HG03571 (cell line): ENCODE measurements around the gene HNRNPA3.
"Not testable (repeated sequence)": the region's sequence is repeated elsewhere in the genome, so short reads cannot be mapped to it uniquely, and the experiment has no call there.

Experiments used
- ATAC-seq: cut with Tn5 transposase; IDR thresholded peaks from one replicate; pipeline ENCODE4 v1.9.1; 2021; ENCODE audit not compliant: unreplicated experiment

Gene HNRNPA3

GRCh38 chr2:177188482-177189469 lies 23.8 kb upstream of the HNRNPA3 start:
- ATAC-seq = no peak

- ATAC-seq = no peak
Measured at GRCh38 chr2:177190941-177191340, 21.7 kb upstream of the HNRNPA3 start.

- ATAC-seq = no peak
Measured at GRCh38 chr2:177192788-177193187, 19.8 kb upstream of the HNRNPA3 start.

GRCh38 chr2:177193240-177193639 lies 19.4 kb upstream of the HNRNPA3 start:
- ATAC-seq = no peak

- ATAC-seq = no peak
Measured at GRCh38 chr2:177195194-177195593, 17.4 kb upstream of the HNRNPA3 start.

- ATAC-seq = not testable (repeated sequence)
Measured at GRCh38 chr2:177200419-177200818, 12.2 kb upstream of the HNRNPA3 start.

GRCh38 chr2:177201919-177202346 lies 10.7 kb upstream of the HNRNPA3 start:
- ATAC-seq = no peak

GRCh38 chr2:177204417-177204816 lies 8.2 kb upstream of the HNRNPA3 start:
- no peak for ATAC-seq

- ATAC-seq = peak; percentile 60
Measured at GRCh38 chr2:177207101-177207500, 5.5 kb upstream of the HNRNPA3 start.

- no peak for ATAC-seq
Measured at GRCh38 chr2:177211169-177211568, 1.4 kb upstream of the HNRNPA3 start.

GRCh38 chr2:177211576-177212105 lies 953 bp upstream of the HNRNPA3 start:
- no peak for ATAC-seq

GRCh38 chr2:177212891-177213856 lies 580 bp downstream of the HNRNPA3 start:
- ATAC-seq = peak; percentile 51

GRCh38 chr2:177217247-177217843 lies 4.8 kb downstream of the HNRNPA3 start:
- no peak for ATAC-seq

- ATAC-seq = not testable (repeated sequence)
Measured at GRCh38 chr2:177219787-177220186, 7.2 kb downstream of the HNRNPA3 start.

GRCh38 chr2:177221534-177221933 lies 8.9 kb downstream of the HNRNPA3 start:
- ATAC-seq = no peak

GRCh38 chr2:177221970-177222369 lies 9.4 kb downstream of the HNRNPA3 start:
- no peak for ATAC-seq

GRCh38 chr2:177223436-177223835 lies 10.8 kb downstream of the HNRNPA3 start:
- not testable (repeated sequence) for ATAC-seq

- ATAC-seq = no peak
Measured at GRCh38 chr2:177225965-177226360, 13.4 kb downstream of the HNRNPA3 start.

- ATAC-seq = no peak
Measured at GRCh38 chr2:177229442-177230242, 17.0 kb downstream of the HNRNPA3 start.

GRCh38 chr2:177231270-177231669 lies 18.7 kb downstream of the HNRNPA3 start:
- no peak for ATAC-seq
